Duodenal mucosa (tissue), 2 donors: ENCODE results near the gene CFB.
"Not testable (repeated sequence)": the region's sequence is repeated elsewhere in the genome, so short reads cannot be mapped to it uniquely, and the experiment has no call there.

Source experiments
- H3K27ac ChIP-seq: one replicate; pipeline ENCODE4 v1.7.0; 2013; ENCODE audit warnings: low read depth, low read length
- H3K27me3 ChIP-seq, 2 donors: one replicate each; pipeline ENCODE4 v1.7.0; 2013; ENCODE audit warnings: low read length in 2 of 2, control low read depth in 1 of 2; ENCODE audit not compliant: insufficient read depth in 2 of 2, control insufficient read depth in 1 of 2
- H3K36me3 ChIP-seq, 2 donors: one replicate each; pipeline ENCODE4 v1.7.0; 2013; ENCODE audit warnings: low read length in 2 of 2, control low read depth in 1 of 2; ENCODE audit not compliant: insufficient read depth in 2 of 2, control insufficient read depth in 1 of 2
- H3K4me1 ChIP-seq, 2 donors: one replicate each; pipeline ENCODE4 v1.7.0; 2013; ENCODE audit warnings: low read length in 2 of 2, control low read depth in 1 of 2; ENCODE audit not compliant: insufficient read depth in 2 of 2, control insufficient read depth in 1 of 2
- H3K4me3 ChIP-seq, 2 donors: one replicate each; pipeline ENCODE4 v1.7.0; 2013; ENCODE audit warnings: low read length in 2 of 2, low read depth in 1 of 2
- H3K9ac ChIP-seq, 2 donors: one replicate each; pipeline ENCODE4 v1.7.0; 2013; ENCODE audit warnings: low read length in 2 of 2, low read depth in 1 of 2
- H3K9me3 ChIP-seq, 2 donors: one replicate each; pipeline ENCODE4 v1.7.0; 2013; ENCODE audit warnings: low read length in 2 of 2, control low read depth in 1 of 2; ENCODE audit not compliant: control insufficient read depth in 1 of 2

Gene CFB

DNA sequence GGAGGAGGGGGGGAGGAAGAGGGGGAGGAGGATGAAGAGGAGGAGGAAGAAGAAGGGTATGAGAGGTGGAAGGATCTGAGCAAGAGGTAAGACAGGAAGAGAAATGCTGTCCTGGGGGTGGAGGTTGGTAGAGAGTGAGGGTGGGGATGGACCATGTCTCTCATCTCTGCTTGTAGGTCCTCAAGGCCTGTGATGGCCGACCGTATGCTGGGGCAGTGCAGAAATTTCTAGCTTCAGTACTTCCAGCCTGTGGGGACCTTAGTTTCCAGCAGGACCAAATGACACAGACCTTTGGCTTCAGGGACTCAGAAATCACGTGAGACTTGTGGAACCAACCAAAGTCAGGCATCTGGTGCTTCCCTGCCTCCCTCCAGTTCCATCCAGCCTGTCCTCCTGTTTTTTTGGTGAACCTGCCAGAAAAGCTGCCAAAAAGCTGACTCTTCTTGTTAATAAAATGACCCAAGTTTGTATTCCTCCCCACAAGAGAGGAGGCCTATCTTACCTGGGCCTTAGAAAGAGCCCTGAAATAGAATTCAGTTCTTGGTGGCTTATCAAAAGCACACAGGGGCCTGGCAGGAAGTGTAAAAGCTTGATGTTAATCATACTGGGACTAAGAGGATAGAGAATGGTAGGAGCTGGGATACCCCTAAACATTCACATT lies 33.5 kb downstream of the CFB start:
- Histone ChIP-seq H3K9me3 (no peaks in the 10 kb centered on the region), H3K4me3 (no peak overlapping the region), H3K4me1 (no peaks in the 10 kb centered on the region), H3K27me3 (no peaks in the 10 kb centered on the region), H3K9ac (no peak overlapping the region), H3K36me3 (peaks cover 5 to 12% of the 10 kb centered on the region in 2 donors), H3K27ac (no peak overlapping the region)

DNA sequence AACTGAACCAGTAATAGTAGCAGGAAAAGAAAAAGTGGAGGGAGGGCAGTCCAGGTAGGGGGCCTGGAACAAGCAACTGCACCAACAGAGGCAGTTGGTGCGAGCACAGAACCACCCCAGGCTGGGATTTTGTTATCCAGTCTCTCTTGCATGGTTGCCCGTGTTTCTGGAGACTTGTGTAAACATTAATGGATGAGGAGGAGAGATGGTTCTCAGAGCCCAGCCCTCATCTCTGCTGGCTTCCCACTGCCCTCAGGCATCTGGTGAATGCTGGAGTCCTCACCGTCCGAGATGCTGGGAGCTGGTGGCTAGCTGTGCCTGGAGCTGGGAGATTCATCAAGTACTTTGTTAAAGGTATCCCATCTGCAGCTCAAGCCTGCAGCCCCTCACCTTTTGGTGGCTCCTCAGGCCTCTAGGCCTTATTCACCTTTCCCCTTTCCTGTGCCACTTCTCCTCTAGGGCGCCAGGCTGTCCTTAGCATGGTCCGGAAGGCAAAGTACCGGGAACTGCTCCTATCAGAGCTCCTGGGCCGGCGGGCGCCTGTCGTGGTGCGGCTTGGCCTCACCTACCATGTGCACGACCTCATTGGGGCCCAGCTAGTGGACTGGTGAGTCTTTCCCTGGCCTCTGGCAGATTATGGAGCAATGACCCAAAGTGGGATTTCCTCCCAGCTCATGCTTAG lies 34.4 kb downstream of the CFB start:
- peaks cover 5 to 12% of the 10 kb centered on the region in 2 donors for H3K36me3 ChIP-seq
- H3K27ac ChIP-seq, H3K4me1 ChIP-seq, H3K4me3 ChIP-seq, H3K9ac ChIP-seq, H3K9me3 ChIP-seq, H3K27me3 ChIP-seq: not testable (repeated sequence)

DNA sequence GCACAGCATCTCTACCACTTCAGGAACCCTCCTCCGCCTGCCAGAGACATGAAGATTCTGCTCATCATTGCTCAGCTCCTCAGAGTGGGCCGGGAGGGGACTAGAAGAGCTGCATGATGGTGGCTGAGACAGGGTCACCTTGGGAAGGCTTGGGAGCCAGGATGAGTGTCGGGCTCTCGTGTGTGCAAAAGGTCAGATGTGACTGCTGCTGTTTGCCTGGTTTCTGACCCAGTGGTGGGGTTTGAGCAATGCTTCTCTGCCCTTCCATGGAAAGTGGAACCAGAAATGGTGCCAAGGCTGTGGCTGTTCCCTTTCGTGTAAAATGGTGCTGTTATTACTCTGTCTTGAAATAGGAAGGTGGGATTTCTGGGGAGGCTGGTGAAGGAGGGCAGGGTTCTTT lies 35.1 kb downstream of the CFB start:
- not testable (repeated sequence) for H3K4me1 ChIP-seq, H3K27me3 ChIP-seq, H3K9ac ChIP-seq, H3K4me3 ChIP-seq, H3K27ac ChIP-seq, H3K9me3 ChIP-seq
- peaks cover 5 to 12% of the 10 kb centered on the region in 2 donors for H3K36me3 ChIP-seq

DNA sequence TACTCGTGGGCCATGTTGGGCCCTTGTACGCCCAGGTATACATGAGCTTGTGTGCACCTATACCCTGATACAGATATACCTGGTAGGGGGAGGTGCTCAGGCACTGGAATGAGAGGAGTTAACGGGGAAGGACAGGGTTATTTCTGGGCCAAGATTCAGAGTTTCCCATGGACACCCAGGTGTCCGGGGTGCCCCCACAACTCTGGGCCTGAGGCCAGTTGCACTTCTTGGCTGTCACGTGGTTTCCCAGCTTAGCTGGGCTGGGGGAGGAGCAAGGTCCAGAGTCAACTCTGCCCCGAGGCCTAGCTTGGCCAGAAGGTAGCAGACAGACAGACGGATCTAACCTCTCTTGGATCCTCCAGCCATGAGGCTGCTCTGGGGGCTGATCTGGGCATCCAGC lies 35.8 kb downstream of the CFB start, which contains the start of gene C4A:
TSS of gene C4A (plus strand) at position 314 of the 400 bp plus-strand sequence. CDS start at position 365, 51 bp downstream.
- not testable (repeated sequence) for H3K9me3 ChIP-seq, H3K4me3 ChIP-seq, H3K27me3 ChIP-seq, H3K27ac ChIP-seq, H3K9ac ChIP-seq, H3K4me1 ChIP-seq
- peaks cover 5 to 12% of the 10 kb centered on the region in 2 donors for H3K36me3 ChIP-seq

DNA sequence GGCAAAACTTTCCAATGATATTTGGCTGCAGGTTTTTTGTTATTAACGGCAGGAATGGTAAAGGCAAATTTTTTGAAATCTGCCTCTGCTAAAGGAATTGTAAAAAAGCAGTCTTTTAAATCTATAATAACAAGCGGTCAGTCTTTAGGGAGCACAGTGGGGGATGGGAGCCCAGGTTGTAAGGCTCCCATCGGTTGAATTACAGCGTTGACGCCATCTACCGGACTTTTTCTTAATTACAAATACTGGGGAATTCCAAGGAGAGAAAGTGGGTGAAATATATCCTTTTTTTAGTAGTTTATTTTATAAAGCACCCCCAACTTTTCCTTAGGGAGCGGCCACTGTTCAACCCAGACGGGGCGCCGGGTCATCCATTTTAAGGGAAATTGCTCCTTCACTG lies 43.5 kb downstream of the CFB start:
- not testable (repeated sequence) for H3K36me3 ChIP-seq, H3K27me3 ChIP-seq

DNA sequence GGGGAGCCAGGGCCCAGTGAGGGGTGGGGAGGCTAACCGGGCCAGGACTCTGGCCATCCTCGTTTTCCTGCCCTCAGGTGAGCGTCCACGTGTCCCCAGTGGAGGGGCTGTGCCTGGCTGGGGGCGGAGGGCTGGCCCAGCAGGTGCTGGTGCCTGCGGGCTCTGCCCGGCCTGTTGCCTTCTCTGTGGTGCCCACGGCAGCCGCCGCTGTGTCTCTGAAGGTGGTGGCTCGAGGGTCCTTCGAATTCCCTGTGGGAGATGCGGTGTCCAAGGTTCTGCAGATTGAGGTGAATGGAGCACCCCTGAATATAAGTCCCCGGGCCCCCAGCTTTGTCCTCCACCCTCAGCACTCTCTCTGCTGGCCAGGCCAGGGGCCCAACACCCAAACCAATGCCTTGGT lies 48.5 kb downstream of the CFB start:
- H3K27ac ChIP-seq, H3K4me1 ChIP-seq, H3K9me3 ChIP-seq, H3K36me3 ChIP-seq, H3K4me3 ChIP-seq, H3K9ac ChIP-seq, H3K27me3 ChIP-seq: not testable (repeated sequence)

More for the DNA sequence above, 43.5 kb downstream of the CFB start:
- H3K9ac ChIP-seq, H3K27ac ChIP-seq, H3K4me3 ChIP-seq, H3K9me3 ChIP-seq, H3K4me1 ChIP-seq: not testable (repeated sequence)

DNA sequence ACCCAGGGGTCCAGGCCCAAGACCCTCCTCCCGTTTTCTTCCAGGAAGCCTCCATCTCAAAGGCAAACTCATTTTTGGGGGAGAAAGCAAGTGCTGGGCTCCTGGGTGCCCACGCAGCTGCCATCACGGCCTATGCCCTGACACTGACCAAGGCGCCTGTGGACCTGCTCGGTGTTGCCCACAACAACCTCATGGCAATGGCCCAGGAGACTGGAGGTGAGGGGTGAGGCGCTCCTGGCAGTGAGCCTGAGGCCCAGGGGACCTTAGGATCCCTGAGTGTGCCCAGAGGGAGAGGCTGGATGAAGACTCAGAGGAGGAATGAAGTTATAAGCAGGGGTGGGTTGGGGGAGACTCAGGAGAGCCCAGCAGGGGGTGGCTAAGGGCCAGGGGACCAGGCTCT lies 50.5 kb downstream of the CFB start:
- not testable (repeated sequence) for H3K9me3 ChIP-seq

More for the DNA sequence above, 50.5 kb downstream of the CFB start:
- H3K4me3 ChIP-seq, H3K27ac ChIP-seq, H3K36me3 ChIP-seq, H3K27me3 ChIP-seq, H3K9ac ChIP-seq, H3K4me1 ChIP-seq: not testable (repeated sequence)
